Stomach (tissue), 9 donors: ENCODE measurements around the gene SUMO3. TPM values are rescaled to one million over a fixed set of nuclear protein-coding genes. Genes with fewer than 3 reads are reported as not detected.

Source experiments
- DNase-seq, 2 donors: peaks; one replicate each; pipeline versions ENCODE4 v3.0.0 to v3.0.0-alpha.2; 2013 to 2019
- H3K27ac ChIP-seq, 5 donors: fragments of 200-600 bp in 4 of 5; sonication (generic) in 4 of 5; one replicate each; pipeline ENCODE4 v1.5.1; 2013 to 2019; ENCODE audit warnings: mild to moderate bottlenecking in 1 of 5, moderate library complexity in 1 of 5
- H3K27me3 ChIP-seq, 3 donors: fragments of 200-600 bp; sonication (generic); one replicate each; pipeline ENCODE4 v1.5.1; 2017 to 2019; ENCODE audit warnings: mixed run types in 1 of 3
- H3K36me3 ChIP-seq, 4 donors: fragments of 200-600 bp; sonication (generic); 1 replicate in 3 of 4; 2 replicates in 1 of 4; pipeline ENCODE4 v1.5.1; 2016 to 2019
- H3K4me1 ChIP-seq, 4 donors: fragments of 200-600 bp; sonication (generic); one replicate each; pipeline ENCODE4 v1.5.1; 2016 to 2019
- H3K4me3 ChIP-seq, 4 donors: fragments of 200-600 bp; sonication (generic) in 3 of 4; one replicate each; pipeline ENCODE4 v1.5.1; 2016 to 2019; ENCODE audit warnings: mild to moderate bottlenecking in 1 of 4
- H3K9me3 ChIP-seq, 4 donors: fragments of 200-600 bp; sonication (generic); one replicate each; pipeline ENCODE4 v1.5.1; 2016 to 2019
- CTCF ChIP-seq, 7 experiments: fragments of 450-650 bp in 4 of 7; fragments of 200-600 bp in 3 of 7; sonication (generic) in 3 of 7; IDR thresholded peaks; one replicate each; pipeline ENCODE4 v1.5.1; 2016 to 2019; ENCODE audit warnings: antibody characterized with exemption in 7 of 7, control low read depth in 2 of 7, mild to moderate bottlenecking in 1 of 7
- EP300 ChIP-seq: sonication (generic); formaldehyde crosslinking; IDR thresholded peaks from one replicate; pipeline ENCODE4 v1.6.1; 2017; ENCODE audit warnings: antibody characterized with exemption
- POLR2A ChIP-seq, 4 donors: fragments of 450-650 bp; IDR thresholded peaks; one replicate each; pipeline ENCODE4 v1.6.1; 2016; ENCODE audit warnings: antibody characterized with exemption in 4 of 4, control low read depth in 2 of 4, mild to moderate bottlenecking in 1 of 4, moderate library complexity in 1 of 4
- POLR2AphosphoS5 ChIP-seq, 3 donors: sonication (generic); formaldehyde crosslinking; IDR thresholded peaks; one replicate each; pipeline ENCODE4 v1.6.1; 2016; ENCODE audit warnings: antibody characterized with exemption in 3 of 3
- whole genome bisulfite sequencing, 5 donors: extraction: QIAGEN DNeasy Blood & Tissue Kit in 3 of 5; methylation state at CpG; one replicate each; pipeline versions ENCODE4 v1.1.5 to v1.1.7; 2013 to 2018; 5-methylcytosine and 5-hydroxymethylcytosine counted together
- intact Hi-C: fragments of 100-400 bp; cut with DNase I; formaldehyde crosslinking; loops from one replicate; pipeline ENCODE4 v1.15.1; 2023; ENCODE audit warnings: low total_unique reads
- polyA plus RNA-seq, 3 donors: library from polyadenylated mRNA; stranded (reverse); fragments of 200-250 nt; gene quantifications; one replicate each; pipeline ENCODE4 v1.2.3, GENCODE V29; 2013
- total RNA-seq, 5 donors: library from RNA; depleted of rRNA; stranded (reverse); fragments of >200 nt; gene quantifications; one replicate each; pipeline versions ENCODE4 v1.1.0 to v1.2.3, GENCODE V29; 2014 to 2016
- donor health status: healthy with polysubstance abuse.
- donor health status: Bipolar disorder and iron deficiency.
- donor health status: healthy.

The SUMO3 gene
- total and polyA plus RNA-seq, 8 donors, result 29.5 to 95.9 (median 55.8) TPM

DNA sequence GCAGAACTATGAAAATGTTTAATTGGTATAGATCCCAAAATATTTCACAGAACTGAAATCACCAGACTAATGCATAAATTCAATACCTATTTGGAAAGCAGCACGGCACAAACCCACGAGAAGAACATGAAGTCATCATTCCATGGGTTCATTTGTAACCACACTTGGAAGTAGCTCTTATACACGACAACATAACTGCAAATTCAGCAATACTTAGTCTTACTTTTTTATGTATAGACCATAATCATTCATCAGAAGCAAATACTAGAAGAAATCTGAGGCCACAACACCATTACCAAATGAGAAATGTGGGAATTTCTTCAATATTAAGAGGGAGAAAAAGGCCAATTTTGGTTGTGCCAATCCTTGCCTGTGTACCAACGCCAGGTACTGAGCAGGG is 12.0 kb downstream of the SUMO3 start:
- 88 to 92% (median 91%) methylated on average over 4 of the region's 4 CpGs for WGBS, 5 donors
- Histone ChIP-seq H3K4me1 (peaks cover 10 to 22% (median 15%) of the 10 kb centered on the region in 4 donors), H3K27ac (no peak overlapping the region), H3K36me3 (peaks cover 40 to 70% (median 64%) of the 10 kb centered on the region in 4 donors), H3K27me3 (no peaks in the 10 kb centered on the region), H3K9me3 (no peaks in the 10 kb centered on the region), H3K4me3 (no peak overlapping the region)
- TF ChIP-seq POLR2A (IDR thresholded peaks at IDR 0.05), result no peak
- no peak for TF ChIP-seq CTCF (IDR thresholded peaks at IDR 0.05)
- no peak for TF ChIP-seq POLR2AphosphoS5 (IDR thresholded peaks at IDR 0.05)
- no peak for TF ChIP-seq EP300
- no peak for DNase-seq
- intact Hi-C loops, result no loop called here

GRCh38 chr21:44805226-44805625 is 12.6 kb downstream of the SUMO3 start:
- Histone ChIP-seq H3K36me3 (peaks cover 40 to 66% (median 59%) of the 10 kb centered on the region in 4 donors), H3K27me3 (no peaks in the 10 kb centered on the region), H3K27ac (no peak overlapping the region), H3K4me3 (no peak overlapping the region), H3K4me1 (peaks cover 16 to 23% (median 20%) of the 10 kb centered on the region in 4 donors), H3K9me3 (no peaks in the 10 kb centered on the region)
- TF ChIP-seq POLR2A (IDR thresholded peaks at IDR 0.05), result no peak
- no peak for TF ChIP-seq EP300
- TF ChIP-seq POLR2AphosphoS5 (IDR thresholded peaks at IDR 0.05), result no peak
- TF ChIP-seq CTCF (IDR thresholded peaks at IDR 0.05), result no peak
- intact Hi-C loops, result no loop called here
- DNase-seq, result no peak
- WGBS, 5 donors, result 72 to 84% (median 81%) methylated on average over 4 of the region's 4 CpGs

DNA sequence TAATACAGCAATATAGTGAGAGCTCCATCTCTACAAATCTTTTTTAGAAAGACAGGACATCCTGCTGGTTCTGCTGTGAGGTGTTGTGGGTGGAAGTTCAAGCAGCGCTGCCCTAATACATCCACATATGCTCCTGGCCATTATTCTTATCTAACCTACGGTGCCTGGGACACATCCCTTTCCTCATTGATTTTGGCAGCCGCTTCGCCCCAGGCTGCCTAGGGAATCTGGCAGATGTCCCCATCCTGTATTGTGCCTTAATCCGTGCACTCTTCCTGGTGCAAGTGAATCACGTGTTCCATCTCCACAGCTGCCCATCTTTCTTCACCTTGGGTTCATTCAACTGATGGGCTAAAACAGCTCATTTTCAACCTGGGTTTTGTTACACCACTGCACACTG is 13.1 kb downstream of the SUMO3 start:
- Histone ChIP-seq H3K27me3 (no peaks in the 10 kb centered on the region), H3K36me3 (peaks cover 40 to 61% (median 54%) of the 10 kb centered on the region in 4 donors), H3K27ac (no peak overlapping the region), H3K4me1 (peaks cover 21 to 28% (median 24%) of the 10 kb centered on the region in 4 donors), H3K9me3 (no peaks in the 10 kb centered on the region), H3K4me3 (no peak overlapping the region)
- DNase-seq, result no peak
- intact Hi-C loops, result no loop called here
- TF ChIP-seq POLR2AphosphoS5 (IDR thresholded peaks at IDR 0.05) (no peak), CTCF (IDR thresholded peaks at IDR 0.05) (no peak), EP300 (no peak), POLR2A (IDR thresholded peaks at IDR 0.05) (no peak)
- 45 to 61% (median 55%) methylated on average over 6 of the region's 6 CpGs for WGBS, 5 donors

DNA sequence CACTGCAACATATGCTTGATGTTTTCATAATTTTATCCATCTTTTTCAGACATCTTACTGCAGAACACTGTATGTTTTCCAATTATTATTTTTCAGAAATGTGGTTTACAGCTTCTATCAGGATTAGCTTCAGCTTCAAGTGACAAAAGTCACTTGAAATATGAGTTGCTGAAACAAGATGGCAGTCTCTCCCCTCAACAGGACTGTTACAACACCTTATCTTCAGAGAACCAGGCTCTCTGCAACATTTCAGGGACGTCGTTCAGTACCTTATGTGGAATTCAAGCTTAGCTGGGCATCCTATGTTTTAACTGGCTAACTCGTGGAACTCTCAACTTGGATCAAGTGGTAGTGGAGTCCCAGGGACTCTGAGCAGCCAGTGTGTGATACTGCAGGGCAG is 14.2 kb downstream of the SUMO3 start:
- DNase-seq, result no peak
- Histone ChIP-seq H3K9me3 (no peaks in the 10 kb centered on the region), H3K4me1 (peaks cover 21 to 39% (median 31%) of the 10 kb centered on the region in 4 donors), H3K27ac (no peak overlapping the region), H3K27me3 (no peaks in the 10 kb centered on the region), H3K36me3 (peaks cover 32 to 60% (median 51%) of the 10 kb centered on the region in 4 donors), H3K4me3 (no peak overlapping the region)
- TF ChIP-seq CTCF (IDR thresholded peaks at IDR 0.05), result no peak
- TF ChIP-seq POLR2AphosphoS5 (IDR thresholded peaks at IDR 0.05), result no peak
- TF ChIP-seq POLR2A (IDR thresholded peaks at IDR 0.05), result no peak
- TF ChIP-seq EP300, result no peak
- intact Hi-C loops, result no loop called here
- 48 to 67% (median 60%) methylated on average over 3 of the region's 3 CpGs for WGBS, 5 donors
